Activated T-cell treated with anti-CD3 and anti-CD28 coated beads for 48 hours (primary cell): ENCODE results near the gene ZNF140.
A peak's percentile ranks its signal among the peaks of the same experiment; 100 is the strongest.

Source experiments
- DNase-seq: peaks from one replicate; pipeline ENCODE4 v3.0.0-alpha.2; 2020; ENCODE audit warnings: low read depth

ZNF140 gene

DNA sequence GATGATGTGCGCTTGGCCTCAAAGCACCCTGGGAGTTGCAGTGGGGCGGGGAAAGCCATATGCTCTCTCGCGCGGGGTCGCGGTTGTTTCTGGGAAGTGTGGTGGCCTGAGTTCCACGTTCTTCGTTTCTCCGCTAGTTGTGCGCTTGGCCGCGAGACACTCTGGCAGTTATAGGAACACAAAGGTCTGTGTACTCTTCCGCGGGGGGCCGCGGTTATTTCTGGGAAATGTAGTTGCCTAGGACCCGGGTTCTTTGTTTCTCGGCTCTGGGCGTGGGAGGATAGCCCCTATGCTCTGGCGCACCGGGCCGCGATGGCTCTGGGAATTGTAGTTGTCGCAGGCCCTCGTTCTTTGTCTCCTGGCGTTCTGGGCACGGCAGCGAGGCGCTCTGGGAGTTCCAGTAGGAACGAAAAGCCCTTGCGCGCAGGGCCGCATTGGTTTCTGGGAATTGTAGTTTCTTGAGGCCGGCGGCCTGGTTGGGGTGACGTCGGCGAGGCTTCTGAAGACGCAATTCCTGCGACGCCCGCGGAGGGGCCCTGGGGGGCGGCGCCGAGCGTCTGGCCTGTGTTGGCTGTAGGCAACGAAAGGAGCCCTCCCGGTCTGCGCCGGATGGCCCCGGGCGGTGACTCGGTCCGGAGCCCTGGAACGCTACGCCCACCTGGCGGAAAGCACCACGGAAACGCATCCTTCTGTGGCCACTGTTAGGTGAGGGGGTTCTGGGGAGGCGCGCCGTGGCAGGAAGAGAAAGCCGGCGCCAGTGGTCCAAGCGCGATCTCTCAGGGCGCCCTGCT, at the start of gene ZNF140:
Gene ZNF140, plus strand, starts transcription at position 556 of the 791 bp plus-strand sequence. CDS start 398 bp downstream, outside the sequence.
- peak; percentile 91 for DNase-seq

- DNase-seq = peak; percentile 94
These were observed 43.3 kb upstream of the ZNF140 start, which contains the start of gene ZNF84 for GRCh38 chr12:133037207-133038005. Gene ZNF84, plus strand, starts transcription at chr12:133037509. Its CDS starts 3,959 bp downstream, at chr12:133041468.

DNA sequence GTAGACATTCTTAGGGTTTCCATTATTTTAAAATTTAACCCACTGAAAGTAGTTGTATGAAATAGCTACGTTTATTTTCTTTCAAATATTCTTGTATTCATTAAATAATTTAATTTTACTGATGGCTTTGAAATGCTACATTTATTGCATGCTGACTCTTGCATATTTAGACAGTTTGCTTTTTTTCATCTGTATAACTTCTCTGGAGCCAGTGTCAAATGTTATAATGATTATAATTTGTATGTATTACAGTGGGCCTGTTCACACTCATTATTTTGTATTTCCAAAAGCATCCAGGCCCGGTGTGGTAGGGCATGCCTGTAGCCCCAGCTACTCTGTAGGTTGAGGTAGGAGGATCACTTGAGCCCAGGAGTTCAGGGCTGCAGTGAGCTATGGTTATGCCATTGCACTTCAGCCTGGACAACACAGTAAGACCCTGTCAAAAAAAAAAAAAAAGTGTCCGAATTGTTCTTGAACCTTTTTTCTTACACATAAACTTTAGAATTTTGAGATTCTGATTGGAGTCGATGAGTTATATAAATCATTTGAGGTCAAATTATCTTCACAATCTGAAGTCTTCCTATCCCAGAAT, 42.5 kb upstream of the ZNF140 start:
- no peak for DNase-seq

DNA sequence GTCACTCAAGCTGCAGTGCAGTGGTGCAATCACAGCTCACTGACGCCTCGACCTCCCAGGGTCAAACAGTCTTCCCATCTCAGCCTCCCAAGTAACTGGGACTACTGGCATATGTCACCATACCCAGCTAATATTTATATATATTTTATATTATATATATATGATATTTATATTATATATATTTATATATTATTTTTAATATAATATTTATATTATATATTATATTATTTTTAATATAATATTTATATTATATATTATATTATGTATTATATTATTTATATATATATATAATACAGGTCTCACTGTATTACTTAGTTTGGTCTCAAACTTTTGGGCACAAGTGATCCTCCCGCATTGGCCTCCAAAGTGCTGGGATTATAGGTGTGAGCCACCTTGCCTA, 34.0 kb upstream of the ZNF140 start:
- no peak for DNase-seq

DNA sequence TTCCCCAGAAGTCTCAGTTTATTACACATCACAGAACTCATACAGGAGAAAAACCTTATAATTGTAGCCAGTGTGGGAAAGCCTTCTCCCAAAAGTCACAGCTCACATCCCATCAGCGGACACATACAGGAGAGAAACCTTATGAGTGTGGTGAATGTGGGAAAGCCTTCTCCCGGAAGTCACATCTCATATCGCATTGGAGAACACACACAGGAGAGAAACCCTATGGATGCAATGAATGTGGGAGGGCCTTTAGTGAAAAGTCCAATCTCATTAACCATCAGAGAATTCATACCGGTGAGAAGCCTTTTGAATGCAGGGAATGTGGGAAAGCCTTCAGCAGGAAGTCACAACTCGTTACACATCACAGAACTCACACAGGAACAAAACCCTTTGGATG, 23.3 kb upstream of the ZNF140 start:
- no peak for DNase-seq

DNA sequence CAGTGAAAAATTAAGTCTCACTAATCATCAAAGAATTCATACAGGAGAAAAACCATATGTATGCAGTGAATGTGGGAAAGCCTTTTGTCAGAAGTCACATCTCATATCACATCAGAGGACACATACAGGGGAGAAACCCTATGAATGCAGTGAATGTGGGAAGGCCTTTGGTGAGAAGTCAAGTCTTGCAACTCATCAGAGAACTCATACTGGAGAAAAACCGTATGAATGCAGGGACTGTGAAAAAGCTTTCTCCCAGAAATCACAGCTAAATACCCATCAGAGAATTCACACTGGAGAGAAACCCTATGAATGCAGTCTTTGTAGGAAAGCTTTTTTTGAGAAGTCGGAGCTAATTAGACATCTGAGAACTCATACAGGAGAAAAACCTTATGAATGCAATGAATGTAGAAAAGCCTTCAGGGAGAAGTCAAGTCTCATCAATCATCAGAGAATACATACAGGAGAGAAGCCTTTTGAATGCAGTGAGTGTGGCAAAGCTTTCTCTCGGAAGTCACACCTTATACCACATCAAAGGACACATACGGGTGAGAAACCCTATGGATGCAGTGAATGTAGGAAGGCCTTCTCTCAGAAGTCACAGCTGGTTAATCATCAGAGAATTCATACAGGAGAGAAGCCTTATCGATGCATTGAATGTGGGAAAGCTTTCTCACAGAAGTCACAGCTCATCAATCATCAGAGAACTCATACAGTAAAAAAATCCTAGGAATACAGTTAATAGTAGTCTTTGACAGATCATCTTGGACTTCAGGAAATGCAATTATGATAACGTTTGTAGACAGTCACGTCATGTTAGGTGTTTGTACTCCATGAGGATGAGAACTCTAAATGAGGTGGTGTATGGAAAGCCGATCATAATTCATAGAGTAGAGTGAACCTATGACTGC, 22.3 kb upstream of the ZNF140 start:
- no peak for DNase-seq

- DNase-seq = no peak
These were observed 18.8 kb upstream of the ZNF140 start for GRCh38 chr12:133061954-133062353.

DNA sequence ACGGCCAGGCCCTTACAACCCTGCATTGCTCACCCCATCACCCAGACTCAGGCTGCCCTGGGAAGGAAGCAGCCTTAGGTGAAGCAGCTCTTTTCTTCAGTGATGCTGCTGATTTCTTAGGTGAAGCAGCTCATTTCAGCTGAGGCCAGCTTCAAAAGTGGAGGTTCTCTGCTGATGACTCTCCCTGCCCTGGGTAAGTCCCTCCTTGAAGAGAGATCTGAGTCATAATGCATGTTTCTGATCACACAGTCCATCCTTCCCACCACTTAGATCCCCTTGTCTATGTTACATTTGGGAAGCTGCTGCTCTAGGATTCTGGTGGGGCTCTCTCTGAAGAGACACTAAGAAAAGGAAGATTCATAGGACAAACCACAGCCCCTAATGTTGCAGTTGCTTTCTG, 17.2 kb upstream of the ZNF140 start:
- DNase-seq = no peak

GRCh38 chr12:133073836-133074235, 6.9 kb upstream of the ZNF140 start:
- DNase-seq = no peak

GRCh38 chr12:133080026-133080367, 726 bp upstream of the ZNF140 start:
- DNase-seq = peak; percentile 91

DNA sequence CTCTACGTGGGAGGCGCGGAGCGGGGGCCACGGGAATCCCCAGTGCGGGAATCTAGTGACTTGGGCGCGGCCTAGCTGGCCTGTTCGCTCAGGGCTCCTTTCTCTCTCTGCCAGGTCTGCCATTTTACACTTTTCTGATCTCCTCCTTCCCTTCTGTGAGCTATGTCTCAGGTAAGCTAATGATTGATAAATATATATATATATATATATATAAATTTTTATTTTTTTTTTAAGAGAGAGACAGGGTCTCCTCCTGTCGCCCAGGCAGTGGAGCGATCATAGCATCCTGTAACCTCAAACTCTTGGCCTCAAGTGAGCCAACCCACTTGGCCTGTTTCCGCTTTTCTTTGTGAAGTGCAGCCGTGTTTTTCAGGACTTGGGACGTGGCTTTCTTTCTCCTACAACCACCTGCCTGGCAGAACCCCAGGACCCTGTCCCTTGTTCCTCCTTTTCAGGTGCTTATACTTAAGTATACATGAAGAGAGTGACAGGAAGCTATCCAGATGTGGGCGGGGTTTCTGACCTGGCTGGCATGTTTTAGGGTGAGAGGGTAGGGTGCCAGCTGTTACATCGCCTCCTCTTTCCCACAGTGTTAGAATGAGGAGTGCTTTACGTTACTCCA, 547 bp downstream of the ZNF140 start:
- DNase-seq = no peak

DNA sequence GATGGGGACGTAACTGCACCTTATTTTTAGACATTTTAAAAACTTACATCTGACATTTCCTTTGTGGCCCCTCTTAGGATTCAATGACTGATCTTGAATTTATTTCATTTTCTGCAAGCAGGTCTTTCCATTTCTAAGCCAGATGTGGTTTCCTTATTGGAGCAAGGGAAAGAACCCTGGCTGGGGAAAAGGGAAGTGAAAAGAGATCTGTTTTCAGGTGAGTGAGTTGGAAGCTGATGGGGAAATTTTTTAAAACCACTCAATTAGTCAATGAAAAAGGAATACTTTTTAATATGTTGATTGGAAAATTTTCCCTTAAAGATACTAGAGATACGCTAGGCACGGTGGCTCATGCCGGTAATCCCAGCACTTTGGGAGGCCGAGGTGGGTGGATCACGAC, 2.6 kb downstream of the ZNF140 start:
- no peak for DNase-seq

GRCh38 chr12:133105620-133106019, 24.9 kb downstream of the ZNF140 start:
- no peak for DNase-seq

- DNase-seq = no peak
These were observed 25.5 kb downstream of the ZNF140 start for GRCh38 chr12:133106253-133106652.

GRCh38 chr12:133107121-133107520, 26.4 kb downstream of the ZNF140 start:
- no peak for DNase-seq

- DNase-seq = no peak
These were observed 27.4 kb downstream of the ZNF140 start for GRCh38 chr12:133108150-133108549.

- no peak for DNase-seq
These were observed 39.9 kb downstream of the ZNF140 start for GRCh38 chr12:133120385-133121191.

- DNase-seq = no peak
These were observed 44.0 kb downstream of the ZNF140 start for GRCh38 chr12:133124674-133125073.

GRCh38 chr12:133129368-133130037, 48.8 kb downstream of the ZNF140 start:
- DNase-seq = no peak
